Duodenal mucosa (tissue), 2 donors: Measurements from ENCODE around the gene COMP.

ENCODE experiments used
- H3K27ac ChIP-seq: one replicate; pipeline ENCODE4 v1.7.0; 2013; ENCODE audit warnings: low read depth, low read length
- H3K27me3 ChIP-seq, 2 donors: one replicate each; pipeline ENCODE4 v1.7.0; 2013; ENCODE audit warnings: low read length in 2 of 2, control low read depth in 1 of 2; ENCODE audit not compliant: insufficient read depth in 2 of 2, control insufficient read depth in 1 of 2
- H3K36me3 ChIP-seq, 2 donors: one replicate each; pipeline ENCODE4 v1.7.0; 2013; ENCODE audit warnings: low read length in 2 of 2, control low read depth in 1 of 2; ENCODE audit not compliant: insufficient read depth in 2 of 2, control insufficient read depth in 1 of 2
- H3K4me1 ChIP-seq, 2 donors: one replicate each; pipeline ENCODE4 v1.7.0; 2013; ENCODE audit warnings: low read length in 2 of 2, control low read depth in 1 of 2; ENCODE audit not compliant: insufficient read depth in 2 of 2, control insufficient read depth in 1 of 2
- H3K4me3 ChIP-seq, 2 donors: one replicate each; pipeline ENCODE4 v1.7.0; 2013; ENCODE audit warnings: low read length in 2 of 2, low read depth in 1 of 2
- H3K9ac ChIP-seq, 2 donors: one replicate each; pipeline ENCODE4 v1.7.0; 2013; ENCODE audit warnings: low read length in 2 of 2, low read depth in 1 of 2
- H3K9me3 ChIP-seq, 2 donors: one replicate each; pipeline ENCODE4 v1.7.0; 2013; ENCODE audit warnings: low read length in 2 of 2, control low read depth in 1 of 2; ENCODE audit not compliant: control insufficient read depth in 1 of 2

The COMP gene

DNA sequence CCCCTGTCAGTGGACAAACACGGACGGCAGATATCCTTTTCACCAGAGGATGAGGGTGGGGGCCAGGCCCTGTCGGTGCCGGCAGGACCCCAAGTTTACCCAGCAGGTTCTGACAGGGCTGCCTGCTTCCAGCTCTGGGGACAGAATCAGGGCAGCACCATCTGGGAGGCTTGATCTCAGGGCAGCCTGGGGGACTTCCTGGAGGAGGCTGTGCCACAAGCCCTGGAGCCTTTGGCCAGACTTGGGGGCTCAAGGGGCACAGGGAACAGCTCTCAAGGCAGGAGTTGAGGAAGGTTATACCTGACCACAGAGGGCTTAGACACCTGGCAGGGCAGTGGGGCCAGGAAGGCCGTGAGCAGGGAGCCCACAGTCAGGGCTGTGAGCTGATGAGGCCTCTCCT is 45.2 kb downstream of the COMP start:
- H3K27ac ChIP-seq, result no peak overlapping the region

GRCh38 chr19:18745012-18745735 is 45.9 kb downstream of the COMP start:
- H3K27me3 ChIP-seq, result no peaks in the 10 kb centered on the region
- H3K9me3 ChIP-seq, result no peaks in the 10 kb centered on the region
- no peak overlapping the region for H3K27ac ChIP-seq
- H3K4me3 ChIP-seq, result no peak overlapping the region
- H3K9ac ChIP-seq, result no peak overlapping the region
- peaks cover 27 to 33% of the 10 kb centered on the region in 2 donors for H3K4me1 ChIP-seq
- H3K36me3 ChIP-seq, result no peaks in the 10 kb centered on the region

More for the DNA sequence above, 45.2 kb downstream of the COMP start:
- H3K4me1 ChIP-seq, result peaks cover 20 to 28% of the 10 kb centered on the region in 2 donors
- no peaks in the 10 kb centered on the region for H3K9me3 ChIP-seq
- H3K36me3 ChIP-seq, result peaks cover 0 to 5% of the 10 kb centered on the region in 2 donors
- H3K27me3 ChIP-seq, result no peaks in the 10 kb centered on the region
- no peak overlapping the region for H3K9ac ChIP-seq
- no peak overlapping the region for H3K4me3 ChIP-seq

DNA sequence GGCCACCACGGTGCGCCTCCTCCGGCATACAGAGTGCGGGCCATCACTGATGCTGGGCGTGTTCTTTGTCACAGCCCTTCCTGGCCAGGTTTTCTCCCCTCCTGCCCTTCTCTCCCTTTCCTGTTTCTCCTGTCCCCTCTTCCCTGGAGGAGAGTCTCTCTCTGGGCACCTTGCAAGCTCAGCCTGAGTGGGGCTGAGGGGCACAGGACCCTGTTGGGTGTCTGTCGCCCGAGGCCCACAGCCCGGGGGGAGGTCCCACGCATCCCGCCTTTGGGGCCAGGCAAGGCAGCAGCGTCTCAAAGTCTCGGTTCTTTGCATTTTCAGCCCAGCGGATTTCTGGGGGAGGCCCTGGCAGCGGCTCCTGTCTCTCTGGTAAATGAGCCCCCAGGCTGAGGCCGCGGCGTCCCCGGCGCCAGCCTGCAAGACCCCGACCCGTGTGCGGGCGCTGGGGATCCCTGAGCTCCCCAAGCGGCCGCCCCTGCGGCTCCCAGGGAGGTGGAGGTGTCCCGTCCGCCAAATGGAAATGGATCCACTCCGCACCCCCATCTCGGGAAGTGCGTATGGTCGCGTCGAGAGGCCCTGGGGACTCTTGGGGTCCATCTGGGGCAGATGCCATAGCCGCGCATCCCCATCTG is 47.2 kb downstream of the COMP start:
- H3K36me3 ChIP-seq, result no peaks in the 10 kb centered on the region
- no peaks in the 10 kb centered on the region for H3K27me3 ChIP-seq
- no peak overlapping the region for H3K9ac ChIP-seq
- H3K4me1 ChIP-seq, result peaks cover 36 to 40% of the 10 kb centered on the region in 2 donors
- H3K27ac ChIP-seq, result no peak overlapping the region
- H3K4me3 ChIP-seq, result no peak overlapping the region
- no peaks in the 10 kb centered on the region for H3K9me3 ChIP-seq

DNA sequence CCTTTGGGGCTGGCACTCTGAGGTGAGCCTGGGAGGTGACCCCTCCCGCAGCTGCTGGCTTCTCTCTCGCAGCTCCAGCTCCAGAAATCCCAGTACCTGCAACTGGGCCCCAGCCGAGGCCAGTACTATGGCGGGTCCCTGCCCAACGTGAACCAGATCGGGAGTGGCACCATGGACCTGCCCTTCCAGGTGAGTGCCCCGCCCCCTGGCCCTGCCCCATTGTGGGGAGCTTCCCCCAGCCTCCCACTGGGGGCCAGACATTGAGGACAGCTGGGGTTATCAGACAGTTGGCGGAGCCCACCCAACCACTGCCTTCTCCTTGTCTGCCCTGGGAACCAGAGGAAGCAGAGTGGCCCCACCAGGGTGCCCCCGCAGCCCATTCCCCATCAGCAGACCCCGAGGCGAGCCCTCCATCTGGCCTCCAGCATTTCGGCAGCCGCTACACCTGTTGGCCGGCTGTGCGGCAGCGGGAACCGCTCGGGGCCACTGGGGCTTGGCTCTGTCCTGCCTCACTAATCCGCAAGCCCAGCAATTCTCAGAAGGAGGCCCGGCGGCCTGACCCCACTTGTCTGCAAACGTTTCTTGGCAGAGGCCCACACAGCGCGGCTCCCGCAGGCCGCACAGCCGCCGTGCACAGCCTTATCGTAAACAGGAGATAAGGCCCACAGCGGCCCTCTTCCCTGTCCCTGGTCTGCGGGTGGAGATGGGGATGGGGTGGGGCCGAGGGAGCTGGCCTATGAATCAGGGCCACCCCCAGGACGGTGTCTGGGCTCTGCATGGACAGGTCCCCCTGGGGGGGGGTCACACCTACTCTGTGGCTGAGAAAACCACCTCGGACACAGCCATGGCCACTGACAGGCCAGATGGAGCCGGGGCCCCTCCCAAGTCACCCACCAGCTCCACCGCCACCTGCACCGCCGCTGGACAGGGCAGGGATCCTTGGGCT is 48.0 kb downstream of the COMP start:
- Histone ChIP-seq H3K4me3 (peak overlapping the region in 1 of 2 donors; percentile 17), H3K27me3 (no peaks in the 10 kb centered on the region), H3K36me3 (no peaks in the 10 kb centered on the region), H3K27ac (peak overlapping the region; percentile 32), H3K9me3 (no peaks in the 10 kb centered on the region), H3K9ac (no peak overlapping the region), H3K4me1 (peaks cover 36 to 40% of the 10 kb centered on the region in 2 donors)

- Histone ChIP-seq H3K4me1 (peaks cover 38 to 40% of the 10 kb centered on the region in 2 donors), H3K27me3 (no peaks in the 10 kb centered on the region), H3K27ac (peak overlapping the region; percentile 13), H3K9me3 (no peaks in the 10 kb centered on the region), H3K36me3 (no peaks in the 10 kb centered on the region), H3K9ac (peak overlapping the region in 1 of 2 donors; percentile 24), H3K4me3 (no peak overlapping the region)
Measured at GRCh38 chr19:18742324-18742723, 48.8 kb downstream of the COMP start.

GRCh38 chr19:18741124-18742121 is 49.7 kb downstream of the COMP start:
- Histone ChIP-seq H3K27ac (peak overlapping the region; percentile 13), H3K4me3 (peak overlapping the region in 1 of 2 donors; percentile 32), H3K4me1 (peaks cover 45 to 47% of the 10 kb centered on the region in 2 donors), H3K36me3 (no peaks in the 10 kb centered on the region), H3K27me3 (no peaks in the 10 kb centered on the region), H3K9ac (peak overlapping the region; percentile 24 to 43), H3K9me3 (no peaks in the 10 kb centered on the region)

- no peaks in the 10 kb centered on the region for H3K9me3 ChIP-seq
- no peak overlapping the region for H3K9ac ChIP-seq
- peaks cover 45 to 47% of the 10 kb centered on the region in 2 donors for H3K4me1 ChIP-seq
- no peaks in the 10 kb centered on the region for H3K27me3 ChIP-seq
- no peak overlapping the region for H3K4me3 ChIP-seq
- no peaks in the 10 kb centered on the region for H3K36me3 ChIP-seq
- no peak overlapping the region for H3K27ac ChIP-seq
Measured at GRCh38 chr19:18738961-18739690, 52.0 kb downstream of the COMP start.

DNA sequence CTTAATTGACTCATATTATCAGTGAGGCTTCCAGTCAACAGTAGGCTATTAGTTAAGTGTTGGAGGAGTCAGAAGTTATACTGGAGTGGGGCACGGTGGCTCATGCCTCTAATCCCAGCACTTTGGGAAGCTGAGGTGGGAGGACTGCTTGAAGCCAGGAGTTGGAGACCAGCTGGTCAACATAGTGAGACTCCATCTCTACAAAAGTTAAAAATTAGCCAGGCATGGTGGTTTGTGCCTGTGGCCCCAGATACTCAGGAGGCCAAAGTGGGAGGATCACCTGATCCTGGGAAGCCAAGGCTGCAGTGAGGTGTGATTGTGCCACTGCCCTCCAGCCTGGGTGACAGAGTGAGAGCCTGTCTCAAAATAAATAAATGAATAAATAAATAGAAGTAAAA is 53.2 kb downstream of the COMP start:
- Histone ChIP-seq H3K27me3 (no peaks in the 10 kb centered on the region), H3K9ac (no peak overlapping the region), H3K36me3 (no peaks in the 10 kb centered on the region), H3K27ac (no peak overlapping the region), H3K4me3 (no peak overlapping the region), H3K4me1 (peaks cover 39 to 43% of the 10 kb centered on the region in 2 donors), H3K9me3 (no peaks in the 10 kb centered on the region)
